MM.1S (cell line): Measurements from ENCODE around the gene PLIN4.

Source experiments
- DNase-seq: peaks from one replicate; pipeline ENCODE4 v3.0.0-alpha.2; 2015
- H2AFZ ChIP-seq: fragments of 300-600 bp; sonication (generic); 2 replicates; pipeline ENCODE4 v1.6.0; 2016; ENCODE audit warnings: antibody characterized with exemption, low read length
- H3F3A ChIP-seq: fragments of 300-600 bp; sonication (generic); 2 replicates; pipeline ENCODE4 v1.6.1; 2016; ENCODE audit warnings: mild to moderate bottlenecking, antibody characterized with exemption, low read length, moderate library complexity, mixed read lengths; ENCODE audit not compliant: insufficient read depth
- H3K27ac ChIP-seq: fragments of 300-600 bp; sonication (generic); 2 replicates; pipeline ENCODE4 v1.5.1; 2016; ENCODE audit warnings: mild to moderate bottlenecking, low read length
- H3K27me3 ChIP-seq: fragments of 300-600 bp; sonication (generic); replicated peaks from 2 replicates; pipeline ENCODE4 v1.6.0; 2016; ENCODE audit warnings: low read length; ENCODE audit not compliant: insufficient read depth
- H3K36me3 ChIP-seq: fragments of 300-600 bp; sonication (generic); replicated peaks from 2 replicates; pipeline ENCODE4 v1.6.1; 2016; ENCODE audit warnings: mild to moderate bottlenecking, low read length, mixed read lengths; ENCODE audit not compliant: insufficient read depth
- H3K4me1 ChIP-seq: fragments of 300-600 bp; sonication (generic); 2 replicates; pipeline ENCODE4 v1.6.1; 2016; ENCODE audit warnings: low read length, mixed read lengths
- H3K4me2 ChIP-seq: fragments of 300-600 bp; sonication (generic); 2 replicates; pipeline ENCODE4 v1.6.0; 2016; ENCODE audit warnings: low read depth, low read length
- H3K4me3 ChIP-seq: fragments of 300-600 bp; sonication (generic); 2 replicates; pipeline ENCODE4 v1.5.1; 2016; ENCODE audit warnings: low read length, mixed read lengths
- H3K79me2 ChIP-seq: fragments of 300-600 bp; sonication (generic); 2 replicates; pipeline ENCODE4 v1.6.1; 2016; ENCODE audit warnings: mixed run types, low read length, mixed read lengths
- H3K9ac ChIP-seq: fragments of 300-600 bp; sonication (generic); 2 replicates; pipeline ENCODE4 v1.6.1; 2016; ENCODE audit warnings: low read length, mixed read lengths
- H3K9me2 ChIP-seq: fragments of 300-600 bp; sonication (generic); replicated peaks from 2 replicates; pipeline ENCODE4 v1.6.1; 2016; ENCODE audit warnings: mild to moderate bottlenecking, low read length, mixed read lengths; ENCODE audit not compliant: insufficient read depth
- H3K9me3 ChIP-seq: fragments of 300-600 bp; sonication (generic); replicated peaks from 2 replicates; pipeline ENCODE4 v1.6.1; 2016; ENCODE audit warnings: mild to moderate bottlenecking, low read length, mixed read lengths; ENCODE audit not compliant: insufficient read depth
- H4K20me1 ChIP-seq: fragments of 300-600 bp; sonication (generic); 2 replicates; pipeline ENCODE4 v1.6.1; 2016; ENCODE audit warnings: mild to moderate bottlenecking, low read length, moderate library complexity, mixed read lengths; ENCODE audit not compliant: insufficient read depth
- CTCF ChIP-seq: fragments of 300-600 bp; sonication (generic); IDR thresholded peaks from 2 replicates; pipeline ENCODE4 v1.5.1; 2016; ENCODE audit warnings: antibody characterized with exemption, low read length, mixed read lengths
- EZH2 ChIP-seq: fragments of 300-600 bp; sonication (generic); optimal IDR thresholded peaks from 2 replicates; pipeline ENCODE3; 2017; ENCODE audit warnings: low read depth, mild to moderate bottlenecking, antibody characterized with exemption, low read length, mixed read lengths
- EZH2phosphoT487 ChIP-seq: fragments of 300-600 bp; sonication (generic); IDR thresholded peaks from 2 replicates; pipeline ENCODE4 v1.6.1; 2018; ENCODE audit warnings: antibody characterized with exemption, low read length

The PLIN4 gene

GRCh38 chr19:4534836-4535658 lies 16.8 kb upstream of the PLIN4 start, which contains the start of gene PLIN5:
PLIN5 (minus strand) TSS chr19:4535224; CDS start chr19:4534074, 1,150 bp downstream.
- H3K4me2 ChIP-seq: peak within 1 kb of the TSS; percentile 35; the same call in 1 of the 2 replicates
- no peaks in the 10 kb centered on the region for H3K36me3 ChIP-seq
- H3K27me3 ChIP-seq: peaks cover 98% of the 10 kb centered on the region
- H3K27ac ChIP-seq: no peak within 1 kb of the TSS
- no peaks in the 10 kb centered on the region for H3K9me2 ChIP-seq
- no peaks in the 10 kb centered on the region for H3K9me3 ChIP-seq
- H3K4me1 ChIP-seq: peaks cover 2% of the 10 kb centered on the region; the same call in 1 of the 2 replicates
- no peaks in the 10 kb centered on the region for H3F3A ChIP-seq
- DNase-seq: peak; percentile 35
- no peaks in the 10 kb centered on the region for H4K20me1 ChIP-seq
- no peaks in the 10 kb centered on the region for H3K79me2 ChIP-seq
- TF ChIP-seq EZH2phosphoT487 (no peak), CTCF (no peak; the same call in 1 of the 2 replicates), EZH2 (no peak)
- peak within 1 kb of the TSS; percentile 6; the same call in 1 of the 2 replicates for H3K4me3 ChIP-seq
- H3K9ac ChIP-seq: no peak within 1 kb of the TSS
- H2AFZ ChIP-seq: no peak within 1 kb of the TSS

- Histone ChIP-seq H3K9ac (no peak overlapping the region), H2AFZ (no peak overlapping the region), H3K9me2 (no peaks in the 10 kb centered on the region), H3K9me3 (no peaks in the 10 kb centered on the region), H3K79me2 (no peaks in the 10 kb centered on the region), H3K36me3 (no peaks in the 10 kb centered on the region), H3K4me3 (no peak overlapping the region), H3F3A (no peaks in the 10 kb centered on the region), H3K4me1 (no peaks in the 10 kb centered on the region), H3K27ac (no peak overlapping the region), H3K27me3 (peaks cover 95% of the 10 kb centered on the region), H4K20me1 (no peaks in the 10 kb centered on the region), H3K4me2 (no peak overlapping the region)
- TF ChIP-seq EZH2phosphoT487: no peak
- TF ChIP-seq EZH2: no peak
- TF ChIP-seq CTCF: no peak
- no peak for DNase-seq
Observed at GRCh38 chr19:4533835-4534424, 15.6 kb upstream of the PLIN4 start.

GRCh38 chr19:4533334-4533733 lies 15.0 kb upstream of the PLIN4 start:
- H3K4me2 ChIP-seq: no peak overlapping the region
- no peaks in the 10 kb centered on the region for H3K9me3 ChIP-seq
- DNase-seq: no peak
- no peaks in the 10 kb centered on the region for H3F3A ChIP-seq
- H3K79me2 ChIP-seq: no peaks in the 10 kb centered on the region
- no peaks in the 10 kb centered on the region for H3K9me2 ChIP-seq
- H3K27me3 ChIP-seq: peaks cover 95% of the 10 kb centered on the region
- no peaks in the 10 kb centered on the region for H3K4me1 ChIP-seq
- H4K20me1 ChIP-seq: no peaks in the 10 kb centered on the region
- no peak overlapping the region for H3K27ac ChIP-seq
- no peak overlapping the region for H3K9ac ChIP-seq
- no peaks in the 10 kb centered on the region for H3K36me3 ChIP-seq
- no peak overlapping the region for H2AFZ ChIP-seq
- TF ChIP-seq EZH2phosphoT487 (no peak), CTCF (no peak), EZH2 (no peak)
- H3K4me3 ChIP-seq: no peak overlapping the region
